SK-N-MC (cell line): ENCODE measurements around the gene ROPN1.

Source experiments
- EZH2 ChIP-seq: fragments of 200-600 bp; sonication (generic); IDR thresholded peaks from one replicate; pipeline ENCODE4 v1.6.1; 2017; ENCODE audit warnings: antibody characterized with exemption
- POLR2AphosphoS5 ChIP-seq: IDR thresholded peaks from 2 replicates; pipeline ENCODE4 v1.6.1; 2012; ENCODE audit warnings: mild to moderate bottlenecking, low read depth, low read length, borderline replicate concordance

- TF ChIP-seq POLR2AphosphoS5 (no peak), EZH2 (no peak)
Measured at GRCh38 chr3:123984957-123985356, 7.0 kb downstream of the ROPN1 start.
